HG02678 (cell line): ENCODE results near the gene JAG1.

ENCODE experiments used
- ATAC-seq: cut with Tn5 transposase; IDR thresholded peaks from one replicate; pipeline ENCODE4 v1.9.1; 2021; ENCODE audit warnings: mild to moderate bottlenecking, moderate library complexity; ENCODE audit not compliant: unreplicated experiment

The JAG1 gene

DNA sequence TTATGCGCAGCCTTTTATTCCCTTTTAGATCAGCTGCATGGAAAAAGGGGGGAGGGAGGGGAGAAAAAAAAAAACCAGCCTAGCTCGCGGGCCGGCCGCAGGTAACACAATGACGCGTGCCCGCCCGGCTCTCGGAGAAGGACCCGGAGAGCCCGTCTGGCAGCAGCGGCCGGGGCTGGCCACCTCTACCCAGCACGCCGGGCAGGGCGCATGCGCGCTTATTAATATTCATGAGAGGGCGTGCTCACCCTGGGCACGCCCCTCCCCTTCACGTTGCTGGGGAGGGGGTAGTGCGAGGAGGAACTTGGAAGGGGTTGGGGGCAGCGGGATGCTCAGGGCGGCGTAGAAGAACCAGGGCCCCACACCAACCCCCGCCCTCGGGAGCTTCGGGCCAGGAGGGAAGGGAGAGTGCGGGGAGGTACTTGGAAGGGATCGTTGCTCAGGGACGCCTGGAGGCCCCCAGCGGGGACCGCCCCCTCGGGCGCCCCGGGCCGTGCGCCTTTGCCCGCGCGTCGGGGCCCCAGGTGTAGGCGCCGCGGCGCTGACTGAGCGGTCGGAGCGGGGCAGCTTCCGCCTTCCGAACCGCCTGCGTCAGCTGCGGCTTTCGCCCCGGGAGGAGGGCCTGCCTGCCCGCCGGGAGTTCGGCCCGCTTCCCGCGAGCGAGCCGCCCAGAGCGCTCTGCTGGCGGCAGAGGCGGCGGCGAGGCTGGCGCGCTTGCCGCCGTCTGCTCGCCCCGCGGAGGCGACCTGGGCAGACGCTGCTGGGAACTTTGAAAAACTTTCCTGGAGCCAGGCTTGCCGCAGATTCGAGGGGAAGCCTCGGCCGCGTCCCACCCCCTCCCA is at the start of gene JAG1:
TSS of gene JAG1 (minus strand) at position 158 of the 842 bp plus-strand sequence. CDS start 469 bp downstream, outside the sequence.
- peak; percentile 59 for ATAC-seq

DNA sequence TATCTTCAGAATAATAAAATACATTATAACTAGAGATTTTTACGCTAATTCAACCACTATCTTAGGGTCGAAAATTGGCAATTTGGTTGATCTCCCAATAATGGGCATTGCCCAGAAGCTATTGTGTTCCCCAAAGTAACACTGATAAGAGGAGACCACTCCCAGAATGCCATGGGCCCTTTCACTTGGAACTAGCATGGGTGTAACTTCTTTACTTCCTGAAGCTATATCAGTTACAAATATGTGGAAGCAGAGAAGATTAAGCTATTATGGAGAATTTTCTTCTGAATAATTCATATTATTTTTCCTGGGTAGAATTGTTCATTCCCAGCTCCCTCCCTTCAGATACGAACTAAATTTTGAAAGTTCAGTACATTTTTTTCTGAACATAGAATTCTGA is 48.2 kb upstream of the JAG1 start:
- ATAC-seq, result no peak

DNA sequence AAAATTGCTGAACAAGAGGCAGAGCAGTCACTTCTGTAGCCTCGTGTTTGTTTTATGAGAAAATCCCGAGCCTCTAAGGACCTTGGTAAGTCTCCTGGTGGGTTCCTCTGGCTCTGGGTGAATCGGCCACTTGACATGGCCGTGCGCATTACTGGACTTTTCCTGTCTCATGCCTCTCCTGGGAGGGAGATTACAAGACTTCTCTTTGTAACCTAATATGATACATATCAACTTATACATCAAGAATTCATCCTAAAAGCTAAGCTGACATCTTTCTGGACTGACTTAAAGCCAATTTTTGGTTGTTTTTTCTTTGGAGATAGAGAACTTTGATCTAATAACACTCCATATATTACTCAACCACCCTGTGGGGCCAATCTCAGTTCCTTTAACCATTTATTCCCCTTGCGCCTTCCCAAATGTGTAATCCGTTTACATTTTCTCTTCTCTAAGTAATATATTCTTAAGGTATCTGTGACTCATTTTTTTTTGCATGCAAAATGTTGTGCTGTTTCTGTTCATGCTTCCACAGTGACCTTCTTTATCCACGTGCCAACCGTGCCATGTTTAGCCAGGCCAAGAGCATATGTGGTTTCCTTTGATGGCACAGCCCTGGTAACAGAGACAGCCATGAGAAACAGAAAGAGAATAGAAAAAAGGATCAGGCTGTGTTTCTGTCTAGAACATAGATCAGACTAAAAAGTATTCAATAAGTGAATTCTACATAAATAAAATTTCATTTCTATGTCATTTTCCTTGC is 47.5 kb upstream of the JAG1 start:
- ATAC-seq, result no peak

DNA sequence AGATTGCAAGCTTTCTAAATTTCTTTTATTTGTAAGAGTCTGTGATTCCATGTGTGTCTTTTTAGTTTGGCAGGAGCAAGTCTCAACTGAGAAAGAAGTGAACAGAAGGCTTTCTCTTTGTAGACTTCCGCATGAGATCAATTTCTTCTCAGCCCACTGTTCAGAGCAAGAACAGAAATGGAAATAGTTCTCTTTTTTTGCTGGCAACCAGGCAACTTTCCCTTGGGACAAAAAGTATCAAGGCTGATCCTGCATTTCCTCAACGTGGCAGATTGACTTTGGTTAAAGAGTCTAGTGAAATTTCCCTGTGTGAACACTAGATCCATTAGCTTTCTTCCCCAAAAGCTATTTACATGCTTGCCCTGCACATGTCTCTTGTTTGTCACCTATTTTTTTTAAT is 46.8 kb upstream of the JAG1 start:
- ATAC-seq, result no peak

DNA sequence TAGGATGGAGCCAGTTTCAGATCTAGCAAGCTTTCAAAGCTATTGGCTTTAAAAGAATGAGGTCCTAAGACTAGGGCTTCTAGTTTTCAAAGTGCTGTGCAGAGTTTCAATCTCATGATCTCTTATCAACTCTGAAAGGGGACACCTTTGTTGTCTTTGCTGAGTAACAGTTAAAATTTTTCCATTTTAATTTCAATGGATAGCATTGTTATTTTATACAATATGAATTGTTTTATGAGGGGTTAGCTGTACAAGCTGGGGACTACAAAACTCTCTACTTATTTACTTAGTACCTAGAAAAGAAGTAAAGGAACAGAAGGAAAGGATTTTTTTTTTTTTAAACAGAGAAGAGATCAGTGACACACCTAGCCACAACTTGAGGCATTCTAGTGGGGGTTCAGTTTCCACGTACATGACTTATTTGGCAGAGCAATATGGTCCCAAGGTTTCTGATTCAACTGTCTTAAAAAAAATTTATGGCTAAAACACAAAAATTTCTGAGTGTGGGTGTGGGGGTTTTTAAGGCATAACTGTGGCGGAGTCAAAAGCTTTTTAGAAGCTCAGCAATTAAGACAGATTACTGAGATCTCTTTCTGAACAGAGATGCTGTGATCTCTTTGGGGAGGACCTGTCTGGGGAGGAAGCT is 46.1 kb upstream of the JAG1 start:
- no peak for ATAC-seq

DNA sequence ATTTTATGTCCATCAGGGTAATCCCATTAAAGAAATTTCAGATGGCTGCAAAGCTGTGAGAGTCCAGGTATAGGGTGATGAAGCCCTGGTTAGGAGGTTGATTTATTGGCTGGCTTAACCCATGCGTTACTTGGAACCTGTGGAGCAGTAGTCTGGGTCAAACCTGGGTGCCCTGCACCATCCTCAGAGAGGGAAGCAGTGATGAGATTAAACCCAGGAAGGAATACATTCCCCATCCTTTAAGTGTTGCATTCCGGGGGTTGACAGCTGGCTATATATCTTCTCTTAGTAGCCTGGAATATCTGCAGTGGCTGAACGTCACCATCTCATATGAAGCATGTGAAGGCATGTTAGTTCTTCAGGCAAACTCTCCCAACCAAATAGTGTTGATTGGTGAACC is 44.9 kb upstream of the JAG1 start:
- no peak for ATAC-seq

DNA sequence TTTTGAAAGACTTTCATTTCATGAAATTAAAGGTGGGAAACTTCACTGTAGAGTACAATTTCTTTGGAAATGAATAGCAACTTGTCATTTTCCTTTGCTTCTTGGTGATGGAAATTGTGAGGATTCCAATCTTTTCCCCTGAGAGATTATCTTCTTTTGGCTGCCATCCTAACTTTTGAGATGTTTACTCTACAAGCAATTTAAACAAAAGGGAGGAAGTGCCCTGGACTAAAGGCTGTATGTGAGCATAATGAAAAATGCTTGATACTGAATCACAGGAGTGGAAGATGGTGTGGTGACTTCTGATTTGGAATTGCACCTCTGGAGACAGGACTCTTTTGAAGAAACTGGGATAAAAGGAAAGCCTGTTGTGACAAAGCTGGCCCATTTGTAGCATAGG is 43.1 kb upstream of the JAG1 start:
- no peak for ATAC-seq

DNA sequence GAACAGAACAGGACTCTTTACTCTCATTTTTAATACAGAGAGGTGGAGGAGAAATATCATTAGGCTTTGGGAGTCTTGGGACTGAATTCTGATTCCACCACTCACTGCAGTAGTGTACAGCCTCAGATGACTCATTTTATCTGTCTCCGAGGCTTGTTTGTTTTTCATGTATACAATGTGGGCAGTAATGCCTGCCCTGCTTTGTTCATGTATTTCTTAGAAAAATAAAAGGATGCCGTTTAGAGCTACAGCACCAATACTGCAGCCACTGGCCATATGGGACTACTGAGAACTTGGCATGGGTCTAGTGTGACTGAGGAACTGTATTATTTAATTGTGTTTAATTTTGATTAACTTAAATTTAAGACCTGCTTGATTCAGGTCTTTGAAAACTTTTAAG is 41.2 kb upstream of the JAG1 start:
- ATAC-seq, result no peak

DNA sequence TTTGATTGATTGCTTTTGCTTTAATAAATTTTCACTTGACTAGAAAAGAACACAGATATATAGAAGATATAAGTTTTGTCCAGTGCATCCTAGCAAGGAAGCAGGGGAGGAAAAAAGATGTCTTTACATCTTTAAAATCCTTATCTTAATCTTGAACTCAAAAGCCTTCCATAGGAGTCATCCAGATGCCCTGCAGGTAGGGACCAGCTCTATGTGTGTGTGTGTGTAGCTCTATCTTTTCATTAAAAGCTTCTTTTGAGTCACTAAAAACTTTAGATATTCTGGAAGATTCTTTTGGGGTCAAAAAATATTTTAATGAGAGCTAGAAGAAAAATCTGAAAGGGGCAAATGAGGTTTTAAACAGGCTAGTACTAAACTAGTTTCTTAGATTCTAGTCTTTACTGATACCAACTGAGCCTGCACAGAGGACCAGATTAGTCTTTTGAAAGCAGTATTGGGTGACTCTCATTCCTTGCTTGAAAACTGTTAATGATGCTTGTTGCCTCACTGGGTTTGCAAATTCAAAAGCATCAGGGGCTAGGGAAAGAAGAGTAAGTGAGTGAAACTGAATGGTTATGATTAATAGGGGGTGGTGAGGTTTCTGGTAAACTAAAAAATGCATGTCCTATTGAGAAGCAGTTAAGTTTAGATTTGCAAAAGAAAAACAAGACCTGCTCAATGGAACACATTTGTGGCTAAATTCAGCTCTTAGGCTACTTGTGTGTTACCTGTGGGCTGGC is 40.6 kb upstream of the JAG1 start:
- no peak for ATAC-seq

DNA sequence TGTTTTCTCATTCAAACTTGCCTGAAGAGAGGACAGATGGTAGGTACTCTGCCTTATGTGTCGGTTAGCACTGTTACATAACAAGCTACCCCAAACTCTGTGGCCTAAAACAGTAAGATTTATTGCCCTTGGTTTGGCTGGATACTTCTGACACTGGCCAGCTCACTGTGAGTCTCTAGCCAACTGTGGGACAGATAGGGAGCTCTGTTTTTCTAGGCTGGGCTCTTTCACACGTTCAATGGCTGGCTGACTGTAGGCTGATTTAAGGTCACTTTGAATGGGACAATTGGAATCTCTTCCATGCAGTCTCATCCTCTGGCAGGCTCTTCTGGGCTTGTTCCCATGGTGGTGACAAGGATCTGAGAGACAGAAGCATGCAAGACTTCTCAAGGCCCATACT is 39.4 kb upstream of the JAG1 start:
- no peak for ATAC-seq

DNA sequence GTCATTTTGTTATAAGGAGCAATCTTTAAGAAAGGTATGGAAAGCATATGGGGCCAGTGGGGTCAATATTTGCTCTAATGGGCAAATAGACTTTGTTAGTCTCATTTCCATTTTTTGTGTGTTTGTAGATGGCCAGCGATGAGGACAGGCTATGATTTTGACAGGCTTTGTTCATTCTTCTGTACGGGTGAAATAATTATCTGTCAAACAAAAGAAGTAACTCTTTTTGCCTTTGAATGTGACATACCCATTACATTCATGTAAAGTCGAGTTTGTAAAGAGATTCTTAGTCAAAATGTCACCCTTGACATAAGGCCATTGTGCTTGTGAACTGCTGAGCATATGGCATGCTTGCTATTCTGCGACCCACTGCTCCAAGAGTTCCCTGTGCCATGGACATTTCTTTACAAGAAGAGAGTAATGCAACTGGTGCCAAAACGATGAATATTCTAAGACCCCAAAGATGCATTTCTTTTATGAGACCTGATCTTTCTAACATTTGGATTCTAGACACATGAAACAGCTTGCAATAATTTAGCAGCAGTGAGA is 38.2 kb upstream of the JAG1 start:
- ATAC-seq, result no peak

DNA sequence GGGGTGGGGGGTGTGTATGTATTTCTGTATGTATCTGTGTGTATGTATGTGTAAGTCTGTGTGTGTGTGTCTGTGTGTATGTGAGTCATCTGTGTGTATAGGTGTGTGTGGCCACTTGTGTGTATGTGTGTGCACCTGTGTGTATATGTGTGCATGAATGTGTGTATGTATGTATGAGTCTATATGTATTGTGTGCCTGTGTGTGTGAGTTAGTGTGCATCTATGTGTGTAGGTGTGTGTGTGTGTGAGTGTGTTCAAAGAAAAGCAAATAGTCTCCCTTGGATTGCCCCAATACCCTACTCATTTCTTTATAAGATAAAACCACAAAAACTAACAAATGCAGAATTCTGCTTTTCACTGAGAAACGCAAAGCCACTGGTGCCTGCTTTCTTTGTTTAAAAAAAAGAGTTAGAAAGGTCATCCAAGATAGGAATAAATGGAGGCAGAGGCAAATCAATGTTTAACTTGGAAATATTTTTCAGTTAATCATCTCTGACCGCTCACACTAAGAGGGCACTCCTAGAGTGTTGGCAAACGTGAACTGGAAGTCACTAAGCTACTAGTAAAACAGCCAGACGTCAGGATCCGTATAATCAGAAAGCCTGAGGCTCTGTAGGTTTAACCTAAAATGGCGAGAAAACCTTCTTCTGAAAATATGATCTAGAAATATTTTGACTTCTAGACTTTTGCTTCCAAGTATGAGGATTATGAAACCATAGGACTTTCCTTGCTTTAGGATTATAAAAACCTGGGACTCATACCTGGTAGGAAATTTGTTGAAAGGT is 37.4 kb upstream of the JAG1 start:
- no peak for ATAC-seq

DNA sequence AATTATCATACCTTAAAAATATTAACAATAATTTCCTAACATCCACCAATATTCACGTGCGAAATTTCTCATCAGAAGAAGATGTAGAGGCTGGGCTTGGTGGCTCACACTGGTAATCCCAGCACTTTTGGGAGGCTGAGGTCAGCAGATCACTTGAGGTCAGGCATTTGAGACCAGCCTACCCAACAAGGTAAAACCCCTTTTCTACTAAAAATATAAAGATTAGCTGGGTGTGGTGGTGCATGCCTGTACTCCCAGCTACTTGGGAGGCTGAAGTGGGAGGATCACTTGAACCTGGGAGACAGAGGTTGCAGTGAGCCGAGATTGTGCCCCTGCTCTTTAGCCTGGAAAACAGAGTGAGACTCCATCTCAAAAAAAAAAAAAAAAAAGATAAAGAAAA is 36.1 kb upstream of the JAG1 start:
- ATAC-seq, result no peak

DNA sequence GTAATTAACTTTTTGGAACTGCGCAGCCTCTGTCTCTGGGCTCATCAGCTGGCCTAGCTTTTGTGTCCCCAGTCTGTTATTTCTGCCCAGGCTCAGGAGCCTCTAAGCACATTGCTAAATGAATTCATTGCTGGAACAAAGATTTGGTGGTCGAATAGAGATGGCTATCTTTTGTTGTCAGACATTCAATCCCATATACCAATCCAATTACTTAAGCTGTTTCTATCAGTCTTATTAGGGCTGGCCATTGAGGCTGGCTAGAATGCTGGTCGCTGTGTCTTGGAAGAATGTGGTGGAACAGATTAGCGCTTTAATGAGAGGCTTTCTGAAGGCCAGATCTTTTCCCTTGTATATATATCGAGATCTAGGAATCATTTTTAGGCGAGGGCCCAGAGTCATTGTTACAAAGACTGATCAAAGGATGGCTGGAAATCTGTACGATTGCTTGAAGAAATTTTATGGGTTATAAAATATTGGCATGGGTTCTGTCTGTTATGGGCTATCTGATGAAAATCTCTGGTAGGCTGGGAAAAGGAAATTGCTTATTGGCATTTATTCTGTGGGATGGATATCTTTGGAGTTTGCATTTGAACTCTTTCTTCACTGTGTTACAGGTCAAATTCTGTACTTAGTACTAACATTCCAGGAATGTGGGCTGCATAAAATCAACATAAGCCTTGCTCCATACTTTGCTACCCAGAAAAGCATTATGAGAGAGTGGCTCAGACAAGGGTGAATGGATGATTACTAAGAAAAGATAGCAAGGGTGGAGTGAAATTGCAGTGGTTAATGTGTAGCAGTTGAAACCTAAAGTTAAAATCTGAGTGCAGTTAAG is 34.8 kb upstream of the JAG1 start:
- no peak for ATAC-seq

DNA sequence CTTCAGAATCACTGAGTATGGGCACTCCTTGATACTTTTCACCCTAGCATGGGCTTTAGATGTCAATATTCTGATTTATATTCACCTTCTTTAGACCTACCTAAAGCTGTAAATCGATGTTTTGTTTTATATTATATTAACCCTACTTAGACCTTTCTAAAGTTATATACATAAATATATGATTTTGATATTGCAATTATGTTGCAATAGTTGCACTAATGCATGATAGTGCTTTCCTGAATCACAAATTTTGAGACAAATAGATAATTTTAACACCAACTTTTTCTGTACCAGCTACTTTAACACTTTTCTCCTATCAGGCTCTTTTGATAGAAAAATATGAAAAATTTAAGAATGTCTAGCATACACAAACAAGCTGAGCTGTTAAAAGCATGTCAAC is 34.0 kb upstream of the JAG1 start:
- ATAC-seq, result no peak

DNA sequence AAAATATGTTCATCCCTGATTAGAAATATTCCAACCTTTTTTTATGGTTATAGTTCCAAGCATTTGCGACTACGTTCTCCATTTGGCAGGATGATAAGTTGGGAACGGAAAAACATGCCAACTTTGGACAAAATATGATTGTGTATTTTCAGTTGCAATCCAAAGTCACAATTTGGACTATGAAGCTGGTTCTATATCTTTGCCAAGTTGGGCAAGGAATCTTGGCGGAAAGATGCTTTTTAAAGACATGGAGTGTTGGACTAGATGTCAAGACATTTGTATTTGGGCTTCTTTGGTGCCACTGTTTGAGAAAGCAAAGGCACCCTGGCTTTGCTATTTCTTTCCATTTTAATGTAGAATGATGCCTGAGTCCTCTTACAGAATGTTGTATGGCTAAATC is 33.3 kb upstream of the JAG1 start:
- ATAC-seq, result no peak

DNA sequence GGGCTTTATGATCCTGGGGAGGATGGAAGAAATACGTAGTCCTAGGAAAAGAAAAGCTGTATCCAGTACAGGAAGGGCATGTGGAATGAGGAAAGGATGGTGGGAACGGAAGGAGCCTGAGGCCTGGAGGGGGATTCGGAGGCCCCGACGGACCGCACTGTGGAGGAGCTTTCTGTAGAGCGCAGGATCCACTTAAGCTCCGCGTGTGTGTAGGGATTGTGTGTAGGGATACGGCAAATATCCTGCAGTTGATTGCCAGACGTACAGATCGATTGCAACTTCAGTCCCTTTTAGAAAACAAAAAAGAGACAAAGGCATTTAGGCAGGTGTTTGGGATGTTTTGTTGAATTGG is 32.6 kb upstream of the JAG1 start:
- no peak for ATAC-seq

DNA sequence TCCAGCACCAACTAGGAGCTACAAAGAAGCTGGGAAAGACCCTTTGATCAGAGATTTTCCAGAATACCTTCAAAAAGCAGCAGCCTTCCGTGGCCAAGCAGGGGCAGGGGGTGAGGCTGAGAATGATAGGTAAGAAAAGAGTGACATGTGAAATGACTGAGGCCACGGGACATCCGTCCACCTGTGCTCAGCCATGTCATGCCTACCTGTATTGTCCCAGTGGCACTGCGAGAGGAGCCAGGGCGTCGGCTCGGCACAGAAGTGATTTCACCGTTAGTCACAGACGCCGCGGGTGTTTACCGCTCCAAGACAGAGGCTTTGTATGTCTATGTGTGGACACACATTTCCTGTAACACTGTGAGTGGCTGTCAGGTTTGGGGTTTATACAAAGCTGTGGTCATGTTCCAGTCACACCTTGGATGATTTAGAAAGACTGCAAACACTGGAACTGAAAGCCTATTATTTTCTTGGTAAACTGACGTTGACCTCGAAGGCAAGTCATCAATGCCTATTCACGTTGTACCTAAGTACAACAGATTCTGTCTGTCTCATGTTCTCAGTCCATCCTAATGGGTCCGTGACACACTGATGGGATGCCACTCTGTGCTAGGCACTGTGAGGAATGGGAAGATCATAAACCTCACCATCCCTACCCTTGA is 32.1 kb upstream of the JAG1 start:
- no peak for ATAC-seq

DNA sequence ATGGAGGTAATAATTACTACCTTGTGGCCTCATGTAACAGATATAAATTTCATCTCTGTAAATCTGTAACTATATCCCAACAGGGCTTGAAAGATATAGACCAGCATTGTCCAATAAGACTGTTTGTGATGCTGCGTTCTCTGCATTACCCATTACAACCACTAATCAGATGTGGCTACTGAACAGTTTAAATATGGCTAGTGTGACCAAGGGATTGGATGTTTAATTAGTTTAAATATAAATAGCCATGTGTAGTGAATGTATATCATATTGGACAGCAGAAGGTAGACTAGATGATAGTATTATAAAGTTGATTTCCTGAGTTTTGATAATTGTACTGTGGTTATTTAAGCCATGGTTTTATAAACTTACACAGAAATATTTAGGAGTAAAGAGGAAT is 27.8 kb upstream of the JAG1 start:
- no peak for ATAC-seq
